Lower leg skin (tissue), 4 donors: ENCODE results near the gene MX1. TPM values are rescaled to one million over a fixed set of nuclear protein-coding genes. Genes with fewer than 3 reads are reported as not detected.

Experiments
- DNase-seq, 2 donors: peaks; one replicate each; pipeline ENCODE4 v3.0.0-alpha.2; 2019; ENCODE audit warnings: low spot score in 2 of 2
- H3K4me3 ChIP-seq: fragments of 200-600 bp; sonication (generic); 2 replicates; pipeline ENCODE4 v1.5.1; 2017; ENCODE audit warnings: mild to moderate bottlenecking, low read depth; ENCODE audit not compliant: poor library complexity, severe bottlenecking
- CTCF ChIP-seq, 3 donors: fragments of 450-650 bp; IDR thresholded peaks; one replicate each; pipeline ENCODE4 v1.5.1; 2016; ENCODE audit warnings: antibody characterized with exemption in 3 of 3, mild to moderate bottlenecking in 3 of 3, moderate library complexity in 2 of 3
- POLR2A ChIP-seq, 2 donors: fragments of 450-650 bp; IDR thresholded peaks; one replicate each; pipeline ENCODE4 v1.6.1; 2016 to 2017; ENCODE audit warnings: antibody characterized with exemption in 2 of 2, mild to moderate bottlenecking in 1 of 2, moderate library complexity in 1 of 2
- WGBS, 2 donors: methylation state at CpG; one replicate each; pipeline ENCODE4 v1.1.5; 2018; 5-methylcytosine and 5-hydroxymethylcytosine counted together
- intact Hi-C: fragments of 100-400 bp; cut with DNase I; formaldehyde crosslinking; loops from one replicate; pipeline ENCODE4 v1.15.0; 2023; ENCODE audit warnings: low total_unique reads
- total RNA-seq, 4 donors: library from RNA; depleted of rRNA; stranded (reverse); fragments of >200 nt; gene quantifications; one replicate each; pipeline ENCODE4 v1.1.0, GENCODE V29; 2016

The MX1 gene
- total RNA-seq, 4 donors from 2014 or later, result 3.3 to 15.1 (median 9.1) TPM

GRCh38 chr21:41426676-41427404, 801 bp downstream of the MX1 start:
- peak overlapping the region; percentile 42 for H3K4me3 ChIP-seq
- peak in 1 of 2 donors; percentile 88 for DNase-seq
- intact Hi-C loops, result no loop called here
- TF ChIP-seq CTCF (IDR thresholded peaks at IDR 0.05), result no peak
- no peak for TF ChIP-seq POLR2A (IDR thresholded peaks at IDR 0.05)
- 42 to 51% methylated on average over 16 to 27 of the region's 41 CpGs for WGBS, 2 donors

GRCh38 chr21:41427556-41427955, 1.5 kb downstream of the MX1 start:
- peak in 1 of 2 donors; percentile 72 for DNase-seq
- H3K4me3 ChIP-seq, result no peak overlapping the region
- intact Hi-C loops, result no loop called here
- 93 to 97% methylated on average over 8 of the region's 8 CpGs for WGBS, 2 donors
- no peak for TF ChIP-seq CTCF (IDR thresholded peaks at IDR 0.05)

GRCh38 chr21:41428311-41428710, 2.3 kb downstream of the MX1 start:
- TF ChIP-seq POLR2A (IDR thresholded peaks at IDR 0.05) (no peak), CTCF (IDR thresholded peaks at IDR 0.05) (no peak)
- H3K4me3 ChIP-seq, result no peak overlapping the region
- intact Hi-C loops, result no loop called here
- WGBS, 2 donors, result 93 to 95% methylated on average over 8 of the region's 8 CpGs
- DNase-seq, result no peak

- no peak overlapping the region for H3K4me3 ChIP-seq
- 70 to 86% methylated on average over 6 of the region's 6 CpGs for WGBS, 2 donors
- intact Hi-C loops, result no loop called here
- DNase-seq, result peak in 1 of 2 donors; percentile 72
- TF ChIP-seq CTCF (IDR thresholded peaks at IDR 0.05) (no peak), POLR2A (IDR thresholded peaks at IDR 0.05) (no peak)
Observed at GRCh38 chr21:41428847-41429246, 2.8 kb downstream of the MX1 start.

GRCh38 chr21:41429305-41429704, 3.3 kb downstream of the MX1 start:
- DNase-seq, result peak in 1 of 2 donors; percentile 72
- WGBS, 2 donors, result 88 to 95% methylated on average over 3 of the region's 3 CpGs
- intact Hi-C loops, result no loop called here
- no peak overlapping the region for H3K4me3 ChIP-seq
- TF ChIP-seq POLR2A (IDR thresholded peaks at IDR 0.05) (no peak), CTCF (IDR thresholded peaks at IDR 0.05) (no peak)
